Measurements from ENCODE around the gene PPP6R1. TPM values are rescaled to one million over a fixed set of nuclear protein-coding genes. Genes with fewer than 3 reads are reported as not detected.

The PPP6R1 gene
- total RNA-seq, 1 experiment from 2014 or later = 79.7 TPM

- no peaks in the 10 kb centered on the region; the same call in none of the 2 replicates for H3K27me3 Mint-ChIP-seq (ENCODE audit: low read depth)
- H3K36me3 Mint-ChIP-seq (ENCODE audit: insufficient read depth in 1 of 3, low read depth in 3 of 3) = peaks cover 2 to 13% (median 7%) of the 10 kb centered on the region in 3 experiments; a peak in 6 of 7 replicates
- Histone ChIP-seq H3K27me3 (ENCODE audit: insufficient read depth, low read length) (no peaks in the 10 kb centered on the region), H2BK15ac (ENCODE audit: low read depth, low read length) (no peak overlapping the region), H2AFZ (ENCODE audit: low read length) (no peak overlapping the region), H3K79me2 (ENCODE audit: insufficient read depth, low read length) (peaks cover 55% of the 10 kb centered on the region; the same call in 1 of the 2 replicates), H3K9me3 (ENCODE audit: control insufficient read depth, low read depth, low read length) (no peaks in the 10 kb centered on the region), H2BK12ac (ENCODE audit: insufficient read length, low read depth, low read length) (no peak overlapping the region), H3K23me2 (ENCODE audit: insufficient read length, low read depth, low read length, poor library complexity, severe bottlenecking) (peaks cover 9% of the 10 kb centered on the region), H3K14ac (ENCODE audit: insufficient read depth, low read length) (peak overlapping the region; percentile 25; the same call in 1 of the 2 replicates), H3K18ac (ENCODE audit: insufficient read length, low read depth, low read length) (no peak overlapping the region), H3K4me1 (ENCODE audit: insufficient read depth, low read length) (peaks cover 12% of the 10 kb centered on the region; the same call in 1 of the 2 replicates), H3T11ph (ENCODE audit: low read length) (no peak overlapping the region), H2BK120ac (ENCODE audit: low read depth, low read length, poor library complexity, severe bottlenecking) (no peak overlapping the region), H4K20me1 (ENCODE audit: control insufficient read depth, insufficient read depth, insufficient read length) (peaks cover 3% of the 10 kb centered on the region), H3K27ac (ENCODE audit: insufficient read length, low read depth, low read length) (no peak overlapping the region), H3K23ac (ENCODE audit: insufficient read length, low read depth, low read length) (no peak overlapping the region), H2BK5ac (ENCODE audit: insufficient read length, low read length) (no peak overlapping the region), H4K5ac (ENCODE audit: insufficient read length, low read depth, low read length) (no peak overlapping the region), H4K91ac (ENCODE audit: insufficient read length, low read depth, low read length) (no peak overlapping the region), H3K4me2 (ENCODE audit: insufficient read depth, insufficient read length, low read length) (no peak overlapping the region), H3K79me1 (ENCODE audit: insufficient read depth, low read depth, low read length, poor library complexity, severe bottlenecking) (peaks cover 18% of the 10 kb centered on the region), H4K8ac (replicated peaks; ENCODE audit: insufficient read length, low read depth, low read length) (no peak overlapping the region), H3K56ac (ENCODE audit: insufficient read length, low read depth, low read length) (no peak overlapping the region), H2AK5ac (ENCODE audit: insufficient read length, low read length) (no peak overlapping the region), H3K9ac (ENCODE audit: extremely low read depth, insufficient read length, low read length) (peak overlapping the region; percentile 27), H3K4ac (ENCODE audit: low read depth, low read length) (no peak overlapping the region), H2BK20ac (ENCODE audit: low read depth, low read length, poor library complexity, severe bottlenecking) (no peak overlapping the region)
- TF ChIP-seq CTCF (conservative IDR thresholded peaks at IDR 0.05) = no peak
- DNase-seq = no peak
- peak overlapping the region; percentile 8 to 49; a peak in 3 of 5 replicates for H3K4me3 Mint-ChIP-seq
- peak overlapping the region; percentile 59 to 89 (median 88); a peak in 5 of 7 replicates for H3K27ac Mint-ChIP-seq
- peaks cover 42 to 46% of the 10 kb centered on the region in 2 experiments for H3K4me1 Mint-ChIP-seq
- no CpG with 5 or more reads among the region's 23 CpGs for WGBS (ENCODE audit: extremely low coverage, insufficient read length, low lambda C conversion rate)
- H3K9me3 Mint-ChIP-seq = no peaks in the 10 kb centered on the region
These were observed 4.8 kb downstream of the PPP6R1 start for GRCh38 chr19:55253842-55254624.

Measured in H9 (cell line).